Kidney epithelial cell (primary cell): ENCODE data around the gene C7orf33. TPM values are rescaled to one million over a fixed set of nuclear protein-coding genes. Genes with fewer than 3 reads are reported as not detected.

Experiments
- DNase-seq: peaks from one replicate; pipeline ENCODE4 v3.0.0-alpha.2; 2010; ENCODE audit warnings: low read depth
- H3K27me3 ChIP-seq: 2 replicates; pipeline ENCODE4 v1.6.0; 2011; ENCODE audit warnings: low read length; ENCODE audit not compliant: control insufficient read depth, insufficient read depth
- H3K36me3 ChIP-seq: 2 replicates; pipeline ENCODE4 v1.5.1; 2011; ENCODE audit warnings: low read length; ENCODE audit not compliant: control insufficient read depth, insufficient read depth
- H3K4me3 ChIP-seq: 2 replicates; pipeline ENCODE4 v1.5.1; 2011; ENCODE audit warnings: low read depth, mild to moderate bottlenecking, control low read depth, low read length
- total RNA-seq: library from RNA; depleted of rRNA; stranded (reverse); fragments of >200 nt; gene quantifications from 2 replicates; pipeline ENCODE4 v1.2.3, GENCODE V29; 2015
- TF ChIP-seq, protein P1 (sequence below): IDR thresholded peaks from 2 replicates; pipeline ENCODE4 v1.5.1; 2011; ENCODE audit warnings: mild to moderate bottlenecking, moderate library complexity, low read length, control low read depth, inconsistent platforms; ENCODE audit not compliant: insufficient read depth, poor library complexity, severe bottlenecking

C7orf33 gene
- total RNA-seq, 1 donor from 2014 or later: not detected

DNA sequence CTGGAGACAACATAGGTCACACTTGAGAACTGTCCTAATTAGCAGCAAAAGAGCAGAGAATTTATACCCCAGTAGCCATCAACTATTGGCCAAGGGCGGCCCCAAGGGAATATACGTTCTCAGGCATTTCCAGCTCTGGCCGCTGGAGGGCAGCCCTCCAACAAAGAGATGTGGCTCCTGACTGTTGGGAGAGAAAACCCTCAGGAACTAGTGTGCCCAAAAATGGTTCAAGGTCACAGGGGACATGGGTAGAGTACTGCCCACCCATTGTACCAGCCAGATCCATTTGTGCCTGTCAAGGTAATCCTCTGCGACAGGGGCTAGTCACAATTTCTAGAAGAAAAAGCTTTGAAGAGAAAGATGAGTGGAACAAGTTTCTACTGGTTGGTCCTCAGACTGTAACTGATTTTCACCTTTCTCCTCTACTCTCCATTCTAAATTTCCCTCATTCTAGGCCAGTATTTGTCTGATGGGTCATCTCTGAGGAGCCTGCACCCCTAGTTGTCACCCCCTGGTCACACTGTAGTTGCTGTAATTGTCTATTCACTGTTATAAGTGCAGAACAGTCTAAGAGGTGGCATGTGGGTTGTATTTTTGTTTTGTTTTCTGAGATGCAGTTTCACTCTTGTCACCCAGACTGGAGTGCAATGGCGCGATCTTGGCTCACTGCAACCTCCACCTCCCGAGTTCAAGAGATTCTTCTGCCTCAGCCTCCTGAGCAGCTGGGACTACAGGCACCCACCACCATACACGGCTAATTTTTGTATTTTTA lies 14.7 kb upstream of the C7orf33 start:
- no peak for DNase-seq
- TF ChIP-seq, protein P1, sequence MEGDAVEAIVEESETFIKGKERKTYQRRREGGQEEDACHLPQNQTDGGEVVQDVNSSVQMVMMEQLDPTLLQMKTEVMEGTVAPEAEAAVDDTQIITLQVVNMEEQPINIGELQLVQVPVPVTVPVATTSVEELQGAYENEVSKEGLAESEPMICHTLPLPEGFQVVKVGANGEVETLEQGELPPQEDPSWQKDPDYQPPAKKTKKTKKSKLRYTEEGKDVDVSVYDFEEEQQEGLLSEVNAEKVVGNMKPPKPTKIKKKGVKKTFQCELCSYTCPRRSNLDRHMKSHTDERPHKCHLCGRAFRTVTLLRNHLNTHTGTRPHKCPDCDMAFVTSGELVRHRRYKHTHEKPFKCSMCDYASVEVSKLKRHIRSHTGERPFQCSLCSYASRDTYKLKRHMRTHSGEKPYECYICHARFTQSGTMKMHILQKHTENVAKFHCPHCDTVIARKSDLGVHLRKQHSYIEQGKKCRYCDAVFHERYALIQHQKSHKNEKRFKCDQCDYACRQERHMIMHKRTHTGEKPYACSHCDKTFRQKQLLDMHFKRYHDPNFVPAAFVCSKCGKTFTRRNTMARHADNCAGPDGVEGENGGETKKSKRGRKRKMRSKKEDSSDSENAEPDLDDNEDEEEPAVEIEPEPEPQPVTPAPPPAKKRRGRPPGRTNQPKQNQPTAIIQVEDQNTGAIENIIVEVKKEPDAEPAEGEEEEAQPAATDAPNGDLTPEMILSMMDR: peak; percentile 86
- H3K27me3 ChIP-seq: no peaks in the 10 kb centered on the region
- H3K4me3 ChIP-seq: no peak overlapping the region
- H3K36me3 ChIP-seq: no peaks in the 10 kb centered on the region

GRCh38 chr7:148579366-148579765 lies 11.2 kb upstream of the C7orf33 start:
- TF ChIP-seq, protein P1: no peak
- no peaks in the 10 kb centered on the region for H3K27me3 ChIP-seq
- H3K36me3 ChIP-seq: no peaks in the 10 kb centered on the region
- no peak for DNase-seq
- H3K4me3 ChIP-seq: no peak overlapping the region

- DNase-seq: no peak
- H3K36me3 ChIP-seq: no peaks in the 10 kb centered on the region
- H3K4me3 ChIP-seq: no peak overlapping the region
- no peaks in the 10 kb centered on the region for H3K27me3 ChIP-seq
- TF ChIP-seq, protein P1: no peak
These were observed 10.1 kb upstream of the C7orf33 start for GRCh38 chr7:148580446-148580845.

GRCh38 chr7:148581624-148582023 lies 8.9 kb upstream of the C7orf33 start:
- TF ChIP-seq, protein P1: no peak
- no peak for DNase-seq
- H3K27me3 ChIP-seq: no peaks in the 10 kb centered on the region
- no peak overlapping the region for H3K4me3 ChIP-seq
- H3K36me3 ChIP-seq: no peaks in the 10 kb centered on the region

- H3K4me3 ChIP-seq: no peak overlapping the region
- TF ChIP-seq, protein P1: no peak
- no peaks in the 10 kb centered on the region for H3K36me3 ChIP-seq
- no peak for DNase-seq
- no peaks in the 10 kb centered on the region for H3K27me3 ChIP-seq
These were observed 6.3 kb upstream of the C7orf33 start for GRCh38 chr7:148584154-148584827.
